Measurements from ENCODE around the gene SLC2A11.
"Not testable (repeated sequence)": the region's sequence is repeated elsewhere in the genome, so short reads cannot be mapped to it uniquely, and the experiment has no call there.

Gene SLC2A11

GRCh38 chr22:23921586-23922201 lies 64.0 kb downstream of the SLC2A11 start:
- DNase-seq, result peak; percentile 79
- WGBS, result 64% methylated on average over 13 of the region's 13 CpGs
- peaks cover 13% of the 10 kb centered on the region for H3K9me3 ChIP-seq (ENCODE audit: control insufficient read depth, low read length)
- not testable (repeated sequence) for H2BK120ac ChIP-seq (ENCODE audit: low read depth, low read length); H2BK15ac ChIP-seq (ENCODE audit: low read depth, poor library complexity, severe bottlenecking); H3K27me3 ChIP-seq (ENCODE audit: control insufficient read depth in 1 of 2, insufficient read depth in 1 of 2, low read length in 2 of 2); H3K79me1 ChIP-seq (replicated peaks; ENCODE audit: low read length, poor library complexity, severe bottlenecking); H3K14ac ChIP-seq (ENCODE audit: low read length in 2 of 2); H3K4me1 ChIP-seq (ENCODE audit: control insufficient read depth, insufficient read depth, low read depth, low read length); H4K91ac ChIP-seq (ENCODE audit: low read length); H3K4ac ChIP-seq (ENCODE audit: low read depth in 1 of 2, low read length in 2 of 2); H3K27ac ChIP-seq (ENCODE audit: low read length, poor library complexity, severe bottlenecking); H3K9ac ChIP-seq (ENCODE audit: low read length); H3K36me3 ChIP-seq (ENCODE audit: control insufficient read depth in 1 of 2, insufficient read depth in 2 of 2, low read depth in 1 of 2, low read length in 2 of 2); H4K8ac ChIP-seq (ENCODE audit: low read length); H3K4me3 ChIP-seq (ENCODE audit: insufficient read depth in 1 of 2, low read depth in 1 of 2, low read length in 2 of 2); H2BK5ac ChIP-seq (ENCODE audit: low read depth, low read length, poor library complexity, severe bottlenecking); H2BK12ac ChIP-seq (ENCODE audit: low read length in 2 of 2); H3K4me2 ChIP-seq (ENCODE audit: low read length, poor library complexity, severe bottlenecking); H3K18ac ChIP-seq (ENCODE audit: low read depth in 1 of 2, low read length in 2 of 2); H2AFZ ChIP-seq (ENCODE audit: low read depth, low read length); H2AK5ac ChIP-seq (ENCODE audit: low read length, severe bottlenecking); H3K23ac ChIP-seq (ENCODE audit: low read length in 2 of 2)

GRCh38 chr22:23922921-23923320 lies 65.2 kb downstream of the SLC2A11 start:
- Histone ChIP-seq H4K8ac (ENCODE audit: low read length) (no peak overlapping the region), H3K23ac (ENCODE audit: low read length in 2 of 2) (no peak overlapping the region), H2BK120ac (ENCODE audit: low read depth, low read length) (no peak overlapping the region), H3K79me1 (replicated peaks; ENCODE audit: low read length, poor library complexity, severe bottlenecking) (peaks cover 2% of the 10 kb centered on the region), H3K4me2 (ENCODE audit: low read length, poor library complexity, severe bottlenecking) (no peak overlapping the region), H3K14ac (ENCODE audit: low read length in 2 of 2) (no peak overlapping the region), H2AFZ (ENCODE audit: low read depth, low read length) (no peak overlapping the region), H2BK12ac (ENCODE audit: low read length in 2 of 2) (no peak overlapping the region), H3K9ac (ENCODE audit: low read length) (no peak overlapping the region), H4K91ac (ENCODE audit: low read length) (no peak overlapping the region), H2BK5ac (ENCODE audit: low read depth, low read length, poor library complexity, severe bottlenecking) (no peak overlapping the region), H3K4ac (ENCODE audit: low read depth in 1 of 2, low read length in 2 of 2) (no peak overlapping the region), H3K36me3 (ENCODE audit: control insufficient read depth in 1 of 2, insufficient read depth in 2 of 2, low read depth in 1 of 2, low read length in 2 of 2) (peaks cover 0 to 9% of the 10 kb centered on the region in 2 experiments), H2BK15ac (ENCODE audit: low read depth, poor library complexity, severe bottlenecking) (no peak overlapping the region), H3K4me3 (ENCODE audit: insufficient read depth in 1 of 2, low read depth in 1 of 2, low read length in 2 of 2) (no peak overlapping the region), H3K18ac (ENCODE audit: low read depth in 1 of 2, low read length in 2 of 2) (no peak overlapping the region), H3K27me3 (ENCODE audit: control insufficient read depth in 1 of 2, insufficient read depth in 1 of 2, low read length in 2 of 2) (no peaks in the 10 kb centered on the region), H3K27ac (ENCODE audit: low read length, poor library complexity, severe bottlenecking) (no peak overlapping the region), H3K4me1 (ENCODE audit: control insufficient read depth, insufficient read depth, low read depth, low read length) (peaks cover 2% of the 10 kb centered on the region), H2AK5ac (ENCODE audit: low read length, severe bottlenecking) (no peak overlapping the region), H3K9me3 (ENCODE audit: control insufficient read depth, low read length) (peaks cover 13% of the 10 kb centered on the region)
- whole genome bisulfite sequencing, result 86% methylated on average over 2 of the region's 2 CpGs
- DNase-seq, result no peak

- Histone ChIP-seq H3K9me3 (ENCODE audit: control insufficient read depth, low read length) (peaks cover 13% of the 10 kb centered on the region), H4K91ac (ENCODE audit: low read length) (no peak overlapping the region), H3K4me3 (ENCODE audit: insufficient read depth in 1 of 2, low read depth in 1 of 2, low read length in 2 of 2) (no peak overlapping the region), H3K9ac (ENCODE audit: low read length) (no peak overlapping the region), H3K79me1 (replicated peaks; ENCODE audit: low read length, poor library complexity, severe bottlenecking) (peaks cover 4% of the 10 kb centered on the region), H3K36me3 (ENCODE audit: control insufficient read depth in 1 of 2, insufficient read depth in 2 of 2, low read depth in 1 of 2, low read length in 2 of 2) (peaks cover 0 to 9% of the 10 kb centered on the region in 2 experiments), H2AK5ac (ENCODE audit: low read length, severe bottlenecking) (no peak overlapping the region), H3K14ac (ENCODE audit: low read length in 2 of 2) (no peak overlapping the region), H2BK5ac (ENCODE audit: low read depth, low read length, poor library complexity, severe bottlenecking) (no peak overlapping the region), H3K27ac (ENCODE audit: low read length, poor library complexity, severe bottlenecking) (no peak overlapping the region), H3K23ac (ENCODE audit: low read length in 2 of 2) (no peak overlapping the region), H3K4ac (ENCODE audit: low read depth in 1 of 2, low read length in 2 of 2) (no peak overlapping the region), H4K8ac (ENCODE audit: low read length) (no peak overlapping the region), H2AFZ (ENCODE audit: low read depth, low read length) (no peak overlapping the region), H2BK12ac (ENCODE audit: low read length in 2 of 2) (no peak overlapping the region), H3K4me2 (ENCODE audit: low read length, poor library complexity, severe bottlenecking) (no peak overlapping the region), H3K18ac (ENCODE audit: low read depth in 1 of 2, low read length in 2 of 2) (no peak overlapping the region), H2BK15ac (ENCODE audit: low read depth, poor library complexity, severe bottlenecking) (no peak overlapping the region), H3K27me3 (ENCODE audit: control insufficient read depth in 1 of 2, insufficient read depth in 1 of 2, low read length in 2 of 2) (no peaks in the 10 kb centered on the region), H2BK120ac (ENCODE audit: low read depth, low read length) (no peak overlapping the region), H3K4me1 (ENCODE audit: control insufficient read depth, insufficient read depth, low read depth, low read length) (no peaks in the 10 kb centered on the region)
- 94% methylated on average over 5 of the region's 6 CpGs for WGBS
- DNase-seq, result no peak
These were observed 67.4 kb downstream of the SLC2A11 start for GRCh38 chr22:23925020-23925606.

- Histone ChIP-seq H3K79me1 (replicated peaks; ENCODE audit: low read length, poor library complexity, severe bottlenecking) (peaks cover 4% of the 10 kb centered on the region), H2BK5ac (ENCODE audit: low read depth, low read length, poor library complexity, severe bottlenecking) (no peak overlapping the region), H3K4me1 (ENCODE audit: control insufficient read depth, insufficient read depth, low read depth, low read length) (no peaks in the 10 kb centered on the region), H2BK120ac (ENCODE audit: low read depth, low read length) (no peak overlapping the region), H3K14ac (ENCODE audit: low read length in 2 of 2) (no peak overlapping the region), H2BK15ac (ENCODE audit: low read depth, poor library complexity, severe bottlenecking) (no peak overlapping the region), H3K4ac (ENCODE audit: low read depth in 1 of 2, low read length in 2 of 2) (no peak overlapping the region), H3K27ac (ENCODE audit: low read length, poor library complexity, severe bottlenecking) (no peak overlapping the region), H4K91ac (ENCODE audit: low read length) (no peak overlapping the region), H3K4me2 (ENCODE audit: low read length, poor library complexity, severe bottlenecking) (no peak overlapping the region), H2BK12ac (ENCODE audit: low read length in 2 of 2) (no peak overlapping the region), H3K36me3 (ENCODE audit: control insufficient read depth in 1 of 2, insufficient read depth in 2 of 2, low read depth in 1 of 2, low read length in 2 of 2) (peaks cover 0 to 9% of the 10 kb centered on the region in 2 experiments), H3K23ac (ENCODE audit: low read length in 2 of 2) (no peak overlapping the region), H3K9ac (ENCODE audit: low read length) (no peak overlapping the region), H3K27me3 (ENCODE audit: control insufficient read depth in 1 of 2, insufficient read depth in 1 of 2, low read length in 2 of 2) (no peaks in the 10 kb centered on the region), H3K4me3 (ENCODE audit: insufficient read depth in 1 of 2, low read depth in 1 of 2, low read length in 2 of 2) (no peak overlapping the region), H4K8ac (ENCODE audit: low read length) (no peak overlapping the region), H3K9me3 (ENCODE audit: control insufficient read depth, low read length) (peaks cover 13% of the 10 kb centered on the region), H2AFZ (ENCODE audit: low read depth, low read length) (no peak overlapping the region), H3K18ac (ENCODE audit: low read depth in 1 of 2, low read length in 2 of 2) (no peak overlapping the region), H2AK5ac (ENCODE audit: low read length, severe bottlenecking) (no peak overlapping the region)
- 77% methylated on average over 14 of the region's 14 CpGs for WGBS
- DNase-seq, result no peak
These were observed 68.9 kb downstream of the SLC2A11 start for GRCh38 chr22:23926561-23926960.

Measured in mesenchymal stem cell (in vitro differentiated cells and primary cell).